Psoas muscle (tissue), 8 donors: ENCODE data around the gene RPS6KB1. TPM values are rescaled to one million over a fixed set of nuclear protein-coding genes. Genes with fewer than 3 reads are reported as not detected.
"Not testable (repeated sequence)": the region's sequence is repeated elsewhere in the genome, so short reads cannot be mapped to it uniquely, and the experiment has no call there.

Experiments
- ATAC-seq, 4 donors: fragments of 200-7000 bp; cut with Tn5 transposase; one replicate each; pipeline ENCODE4 v1.9.1; 2020; ENCODE audit warnings: moderate library complexity in 3 of 4, mild to moderate bottlenecking in 2 of 4
- DNase-seq, 2 donors: peaks; one replicate each; pipeline ENCODE4 v3.0.0-alpha.2; 2020
- H3K27ac ChIP-seq: fragments of 200-600 bp; one replicate; pipeline ENCODE4 v1.8.0; 2022
- H3K27me3 ChIP-seq, 3 donors: fragments of 200-600 bp in 1 of 3; one replicate each; pipeline versions ENCODE4 v1.6.1 to v1.8.0; 2013 to 2022; ENCODE audit warnings: low read length in 2 of 3, mild to moderate bottlenecking in 2 of 3, moderate library complexity in 1 of 3; ENCODE audit not compliant: insufficient read depth in 3 of 3
- H3K36me3 ChIP-seq, 2 donors: fragments of 200-600 bp in 1 of 2; one replicate each; pipeline versions ENCODE4 v1.6.1 to v1.8.0; 2013 to 2022; ENCODE audit warnings: low read depth in 1 of 2, mild to moderate bottlenecking in 1 of 2, moderate library complexity in 1 of 2; ENCODE audit not compliant: insufficient read depth in 1 of 2
- H3K4me1 ChIP-seq: fragments of 200-600 bp; one replicate; pipeline ENCODE4 v1.8.0; 2022
- H3K4me3 ChIP-seq: fragments of 200-600 bp; one replicate; pipeline ENCODE4 v1.8.0; 2022; ENCODE audit warnings: mild to moderate bottlenecking
- H3K9me3 ChIP-seq: fragments of 200-600 bp; one replicate; pipeline ENCODE4 v1.8.0; 2022
- CTCF ChIP-seq: fragments of 200-600 bp; IDR thresholded peaks from one replicate; pipeline ENCODE4 v1.8.0; 2022; ENCODE audit warnings: antibody characterized with exemption
- WGBS, 3 donors: extraction: QIAGEN DNeasy Blood & Tissue Kit; methylation state at CpG; one replicate each; pipeline versions ENCODE4 v1.1.6 to v1.1.7; 2013; 5-methylcytosine and 5-hydroxymethylcytosine counted together
- intact Hi-C, 2 donors: fragments of 100-400 bp; cut with DNase I; formaldehyde crosslinking; loops; one replicate each; pipeline versions ENCODE4 v1.11.0 to v1.14.2; 2022
- polyA plus RNA-seq, 3 donors: library from polyadenylated mRNA; stranded (reverse); fragments of 200-250 nt; gene quantifications; one replicate each; pipeline ENCODE4 v1.2.3, GENCODE V29; 2013
- total RNA-seq, 4 donors: library from RNA; stranded (reverse); fragmentation: NEBNext Ultra II Directional in 2 of 4; extraction: Animal tissue kit (Norgen Biotek cat#: 25700) in 2 of 4; gene quantifications; one replicate each; pipeline versions ENCODE4 v1.2.1 to v1.2.4, GENCODE V29; 2021 to 2023
- donor health status: healthy with polysubstance abuse.
- donor health status: DM: no; HTN: no; CAD: no; lungs with moderate emphysema.
- donor health status: Bipolar disorder and iron deficiency.
- donor health status: healthy.
- donor health status: DM: yes; HTN: yes; CAD: no.
- donor health status: DM: no; HTN: no; CAD: no.
- donor health status: DM: no; HTN: no; CAD: no.
- donor health status: DM: yes; HTN: yes; CAD: no.

Gene RPS6KB1
- total and polyA plus RNA-seq, 7 donors = 10.6 to 56.0 (median 35.8) TPM

- Histone ChIP-seq H3K9me3 (no peaks in the 10 kb centered on the region), H3K4me1 (peaks cover 40% of the 10 kb centered on the region), H3K27me3 (no peaks in the 10 kb centered on the region), H3K27ac (peak overlapping the region; percentile 92), H3K4me3 (peak overlapping the region; percentile 9), H3K36me3 (no peaks in the 10 kb centered on the region)
- DNase-seq (peak; percentile 41 to 79), ATAC-seq (peak; percentile 24 to 65 (median 48))
- intact Hi-C loops = loop anchor here (2.0 to 5.0 kb wide), 2 partner anchors 62 to 89 kb away; no protein-coding TSS in a partner anchor
- no peak for TF ChIP-seq CTCF
- WGBS, 3 donors = 10 to 26% (median 19%) methylated on average over 7 of the region's 7 CpGs
Measured at GRCh38 chr17:59846394-59847165, 46.3 kb upstream of the RPS6KB1 start.

- H3K4me1 ChIP-seq = peaks cover 51% of the 10 kb centered on the region
- TF ChIP-seq CTCF = no peak
- H3K36me3 ChIP-seq = no peaks in the 10 kb centered on the region
- no peaks in the 10 kb centered on the region for H3K9me3 ChIP-seq
- DNase-seq (no peak), ATAC-seq (no peak)
- H3K4me3 ChIP-seq = no peak overlapping the region
- intact Hi-C loops = loop anchor here in 1 of 2 donors (5.0 kb wide), 1 partner anchor 91 kb away; no protein-coding TSS in a partner anchor
- H3K27me3 ChIP-seq = no peaks in the 10 kb centered on the region
- peak overlapping the region; percentile 17 for H3K27ac ChIP-seq
- WGBS, 3 donors = 89 to 95% (median 93%) methylated on average over 6 of the region's 6 CpGs
Measured at GRCh38 chr17:59848385-59848668, 44.6 kb upstream of the RPS6KB1 start.

GRCh38 chr17:59848778-59849177 lies 44.1 kb upstream of the RPS6KB1 start:
- no peaks in the 10 kb centered on the region for H3K36me3 ChIP-seq
- no peak for TF ChIP-seq CTCF
- DNase-seq (peak; percentile 72 to 76), ATAC-seq (no peak)
- 75 to 89% (median 79%) methylated on average over 6 to 7 of the region's 7 CpGs for WGBS, 3 donors
- H3K27me3 ChIP-seq = no peaks in the 10 kb centered on the region
- intact Hi-C loops = loop anchor here in 1 of 2 donors (5.0 kb wide), 1 partner anchor 91 kb away; no protein-coding TSS in a partner anchor
- peaks cover 51% of the 10 kb centered on the region for H3K4me1 ChIP-seq
- H3K4me3 ChIP-seq = no peak overlapping the region
- H3K27ac ChIP-seq = peak overlapping the region; percentile 17
- no peaks in the 10 kb centered on the region for H3K9me3 ChIP-seq

- H3K36me3 ChIP-seq, H3K27ac ChIP-seq, H3K4me3 ChIP-seq, H3K27me3 ChIP-seq, DNase-seq, ATAC-seq, H3K9me3 ChIP-seq, intact Hi-C loops: not testable (repeated sequence)
- 72 to 80% (median 76%) methylated on average over 15 of the region's 15 CpGs for WGBS, 3 donors
- peaks cover 41% of the 10 kb centered on the region for H3K4me1 ChIP-seq
Measured at GRCh38 chr17:59850311-59850710, 42.6 kb upstream of the RPS6KB1 start.

GRCh38 chr17:59851439-59852375 lies 41.2 kb upstream of the RPS6KB1 start:
- ATAC-seq = peak; percentile 10 to 65 (median 30)
- TF ChIP-seq CTCF = no peak
- Histone ChIP-seq H3K27ac (peak overlapping the region; percentile 61), H3K36me3 (no peaks in the 10 kb centered on the region), H3K4me3 (no peak overlapping the region), H3K4me1 (peaks cover 27% of the 10 kb centered on the region), H3K27me3 (no peaks in the 10 kb centered on the region), H3K9me3 (no peaks in the 10 kb centered on the region)
- peak in 1 of 2 donors; percentile 50 for DNase-seq
- intact Hi-C loops = no loop called here
- WGBS, 3 donors = 43 to 52% (median 51%) methylated on average over 14 of the region's 14 CpGs

GRCh38 chr17:59852847-59853167 lies 40.1 kb upstream of the RPS6KB1 start:
- H3K27me3 ChIP-seq, H3K9me3 ChIP-seq, H3K36me3 ChIP-seq, DNase-seq, ATAC-seq, intact Hi-C loops, H3K4me3 ChIP-seq: not testable (repeated sequence)
- Histone ChIP-seq H3K27ac (peak overlapping the region; percentile 38), H3K4me1 (peaks cover 16% of the 10 kb centered on the region)
- 94 to 97% (median 96%) methylated on average over 7 of the region's 7 CpGs for WGBS, 3 donors
